Superior temporal gyrus (tissue), 1 donor: ENCODE data around the gene C2CD5.
"Not testable (repeated sequence)": the region's sequence is repeated elsewhere in the genome, so short reads cannot be mapped to it uniquely, and the experiment has no call there.

Source experiments
- DNase-seq: peaks from one replicate; pipeline ENCODE4 v3.0.0-alpha.2; 2016; ENCODE audit errors: extremely low spot score

Gene C2CD5

DNA sequence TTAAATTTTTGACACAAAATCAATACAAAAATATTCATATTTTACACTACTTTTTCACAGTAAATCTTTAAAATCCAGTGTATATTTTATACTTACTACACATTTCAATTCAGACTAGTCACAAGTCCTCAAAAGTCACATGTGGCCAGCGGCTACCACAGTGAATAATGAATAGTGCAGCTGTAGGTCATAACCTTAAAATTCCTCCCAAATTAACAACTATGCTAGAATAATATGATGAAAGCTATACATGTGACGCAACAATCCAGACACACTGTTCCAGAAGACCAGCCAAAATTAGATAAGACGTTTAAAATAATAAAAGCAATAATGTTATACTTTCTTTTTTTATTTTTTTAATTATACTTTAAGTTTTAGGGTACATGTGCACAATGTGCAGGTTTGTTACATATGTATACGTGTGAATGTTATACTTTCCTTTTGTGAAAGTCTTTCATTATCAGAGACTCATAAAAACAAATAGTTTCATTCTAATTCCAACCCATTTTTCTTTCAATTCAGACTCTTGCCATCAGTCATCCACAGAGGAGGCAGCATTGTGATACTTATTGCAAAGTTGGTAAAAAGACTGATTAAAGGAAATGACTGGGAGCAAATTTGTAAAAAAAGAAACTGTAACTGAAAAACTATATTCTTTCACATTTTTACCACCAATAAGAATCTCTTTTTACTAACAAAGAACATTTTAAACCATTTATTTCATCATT lies 67.0 kb downstream of the C2CD5 start:
- DNase-seq, result no peak

DNA sequence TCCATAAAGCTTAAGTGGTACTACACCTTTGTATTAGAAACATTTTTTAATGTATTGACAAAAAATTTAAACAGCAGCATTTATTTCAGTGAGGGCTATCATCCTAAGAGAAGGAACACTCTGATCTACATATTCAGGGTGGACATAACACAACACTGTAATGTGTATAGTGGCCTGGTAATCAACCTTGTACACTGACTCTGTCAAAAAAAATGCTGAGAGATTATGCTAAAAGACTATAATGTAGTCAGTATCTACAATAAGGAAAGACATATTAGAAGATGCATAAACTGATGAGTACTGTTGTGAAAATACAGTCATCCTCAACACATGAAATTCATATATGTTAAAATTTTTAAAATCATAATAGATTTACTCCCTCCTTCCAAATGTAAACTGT lies 68.2 kb downstream of the C2CD5 start:
- no peak for DNase-seq

DNA sequence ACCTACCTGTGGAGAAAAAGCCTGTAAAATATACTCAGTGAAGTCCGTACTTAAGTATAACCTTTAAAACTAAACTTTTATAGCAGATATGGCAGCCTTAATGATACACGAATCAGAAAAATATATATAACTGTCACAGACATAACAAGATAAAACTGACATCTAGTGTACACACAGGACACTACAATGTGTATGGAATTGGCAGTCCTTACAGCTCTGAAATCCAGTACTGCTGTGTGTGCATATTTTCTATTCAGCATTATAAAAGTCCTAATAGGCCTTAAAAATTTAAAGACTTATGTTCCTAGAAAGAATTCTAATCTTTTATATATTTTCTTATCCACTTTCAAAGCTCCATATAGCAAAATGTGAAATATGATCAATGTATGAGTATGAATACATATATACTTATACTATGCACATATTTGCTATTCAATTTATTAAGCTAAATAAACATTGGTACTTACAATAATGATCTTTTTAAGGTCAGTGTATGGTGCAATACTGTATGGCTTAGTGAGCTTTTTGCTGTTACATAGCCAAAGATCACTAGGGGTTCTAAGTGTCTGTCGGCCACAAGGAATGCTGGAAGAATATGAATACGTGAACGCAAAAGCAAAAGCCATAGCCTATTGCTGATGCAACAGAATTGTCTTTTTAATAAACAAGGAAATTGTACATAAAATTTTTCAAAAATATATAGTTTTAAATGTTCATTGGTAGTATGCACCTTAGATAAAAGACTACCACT lies 69.2 kb downstream of the C2CD5 start:
- no peak for DNase-seq

DNA sequence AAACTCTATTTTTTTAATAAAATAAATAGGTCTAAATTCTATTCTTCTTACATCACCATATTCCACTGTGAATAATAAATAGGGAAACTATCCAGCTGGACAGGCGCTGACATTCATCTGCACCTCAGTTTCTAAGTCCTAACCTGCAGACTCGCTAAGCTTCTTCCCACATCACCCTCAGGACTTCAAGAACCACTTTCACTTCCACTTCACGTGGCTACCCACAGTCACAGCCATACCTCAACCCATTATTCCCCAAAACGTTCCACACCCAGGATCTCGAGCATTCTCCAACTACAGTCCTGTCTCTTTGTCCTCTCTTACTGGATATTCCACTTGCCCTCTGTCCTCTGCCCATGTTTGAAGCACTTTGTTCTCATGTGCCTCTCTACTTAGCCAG lies 71.1 kb downstream of the C2CD5 start:
- DNase-seq, result no peak

DNA sequence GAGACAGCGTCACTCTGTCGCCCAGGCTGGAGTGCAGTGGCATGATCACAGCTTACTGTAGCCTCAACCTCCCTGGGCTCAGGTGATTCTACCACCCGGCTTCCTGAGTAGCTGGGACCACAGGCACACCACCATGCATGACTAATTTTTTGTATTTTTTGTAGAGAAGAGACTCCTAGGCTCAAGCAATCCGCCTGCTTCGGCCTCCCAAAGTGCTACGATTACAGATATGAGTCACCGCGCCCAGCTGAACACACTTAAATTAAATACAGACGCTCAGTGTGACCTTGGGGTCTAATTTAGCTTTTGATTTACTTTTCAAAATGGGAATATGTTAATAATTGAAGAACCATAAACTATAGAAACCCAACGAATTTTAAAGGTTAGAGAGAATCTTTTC lies 77.2 kb downstream of the C2CD5 start:
- no peak for DNase-seq

DNA sequence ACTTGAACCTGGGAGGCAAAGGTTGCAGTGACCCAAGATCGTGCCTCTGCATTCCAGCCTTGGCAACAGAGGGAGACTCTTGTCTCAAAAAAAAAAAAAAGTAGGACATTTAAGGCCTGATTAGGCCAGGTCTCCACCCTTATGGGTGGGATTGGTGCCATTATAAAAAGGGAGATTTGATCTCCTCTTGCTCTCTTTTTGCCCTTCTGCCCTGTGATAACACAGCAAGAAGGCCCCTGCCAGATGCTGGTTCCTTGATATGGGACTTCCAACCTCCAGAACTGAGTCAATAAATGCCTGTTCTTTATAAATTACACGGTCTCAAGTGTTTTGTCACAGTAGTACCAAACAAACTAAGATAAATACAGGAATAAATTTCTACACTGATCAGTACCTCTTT lies 81.0 kb downstream of the C2CD5 start:
- no peak for DNase-seq

DNA sequence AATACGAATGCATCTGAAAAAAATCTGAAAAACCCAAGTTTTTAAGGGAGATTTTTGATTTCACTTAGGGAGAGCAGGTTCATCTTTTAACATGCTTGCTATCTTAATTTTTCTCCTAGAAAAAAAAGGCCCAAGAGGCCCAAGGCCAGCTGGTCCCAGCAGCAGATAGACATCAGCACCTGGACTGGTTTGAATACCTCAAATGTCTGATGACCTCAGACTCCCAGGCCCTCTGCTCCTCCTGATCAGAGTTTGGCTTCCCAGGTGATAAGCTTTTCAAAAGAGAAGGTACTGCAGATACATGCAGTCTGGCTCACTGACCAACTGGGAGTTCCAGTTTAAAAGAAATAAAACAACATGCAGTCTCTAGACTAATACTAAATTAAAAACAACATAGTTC lies 82.6 kb downstream of the C2CD5 start:
- DNase-seq, result no peak

DNA sequence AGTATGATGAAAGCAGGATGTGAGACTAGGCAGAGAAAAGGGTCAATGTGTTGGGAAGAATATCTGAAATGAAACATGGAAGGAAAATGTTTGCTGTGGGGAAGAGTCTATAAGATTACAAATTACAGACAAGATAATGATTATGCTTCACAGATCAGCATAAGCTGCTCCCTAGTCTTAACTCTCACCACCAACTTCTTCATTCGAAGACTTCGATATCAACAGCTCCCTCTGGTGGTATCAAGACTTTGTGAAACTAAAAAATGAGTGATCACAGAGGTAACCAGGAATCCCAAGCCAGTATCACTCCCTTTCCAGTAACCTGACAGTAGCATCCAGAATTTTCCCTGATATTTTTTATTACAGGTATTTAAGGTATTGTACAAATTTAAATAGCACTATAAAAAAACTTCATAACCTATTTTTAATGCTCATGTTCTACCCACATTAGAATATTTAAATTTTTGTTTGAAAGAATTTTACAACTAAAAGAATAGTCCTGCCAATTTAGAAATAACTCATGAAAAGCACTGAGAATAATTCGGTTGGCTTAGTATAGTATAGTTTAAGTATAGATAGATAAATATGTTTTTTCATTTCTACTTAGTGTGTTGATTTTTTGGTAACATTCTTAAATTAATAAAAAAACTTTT lies 84.4 kb downstream of the C2CD5 start:
- DNase-seq, result peak; percentile 89

DNA sequence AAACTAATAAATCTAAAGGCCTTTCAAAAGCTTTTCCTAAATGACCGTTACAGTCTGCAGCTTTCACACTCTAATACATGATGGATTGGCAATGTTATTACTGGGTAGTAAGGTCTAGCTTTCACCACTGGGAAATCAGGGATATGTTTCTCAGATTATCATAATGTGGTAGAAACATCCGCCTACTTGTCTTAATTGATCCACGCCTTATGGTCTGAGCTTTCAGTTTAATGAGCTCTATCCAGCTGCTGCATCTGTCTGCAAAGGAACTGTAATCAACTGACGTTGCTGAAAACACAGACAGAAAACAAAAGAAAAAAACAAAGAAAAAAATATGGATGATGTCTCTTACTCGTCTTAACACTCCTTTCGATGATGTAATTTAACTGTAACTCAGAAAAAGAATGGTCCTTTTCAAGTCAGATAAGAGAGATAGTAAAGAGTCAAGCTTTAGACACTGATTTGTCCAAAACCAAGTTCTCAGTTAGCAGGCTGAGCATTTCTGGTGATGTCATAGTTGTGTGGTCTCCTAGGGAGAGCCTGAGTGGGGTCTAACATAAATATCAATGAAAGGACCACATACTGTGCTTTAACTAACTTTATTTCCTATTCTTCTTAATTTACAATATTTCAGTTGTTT lies 85.9 kb downstream of the C2CD5 start:
- DNase-seq, result no peak

DNA sequence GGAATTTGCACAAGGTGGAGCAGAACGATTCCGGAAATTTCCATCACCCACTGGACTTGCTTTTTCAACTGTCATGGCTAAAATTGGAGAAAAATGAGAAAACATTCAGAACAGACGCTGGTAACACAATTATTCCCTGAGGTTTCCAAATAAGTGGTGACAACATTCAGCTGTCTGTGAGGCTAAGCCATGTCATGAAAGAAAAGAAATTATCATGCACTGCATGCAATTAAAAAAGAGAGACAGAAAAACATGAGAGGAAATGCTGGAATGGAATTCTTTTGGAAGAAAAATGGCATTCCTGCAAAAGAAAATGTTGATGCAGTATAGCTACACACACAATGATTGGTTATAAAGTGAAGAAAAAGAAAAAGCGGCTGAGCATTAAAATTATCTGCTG lies 87.3 kb downstream of the C2CD5 start:
- no peak for DNase-seq

DNA sequence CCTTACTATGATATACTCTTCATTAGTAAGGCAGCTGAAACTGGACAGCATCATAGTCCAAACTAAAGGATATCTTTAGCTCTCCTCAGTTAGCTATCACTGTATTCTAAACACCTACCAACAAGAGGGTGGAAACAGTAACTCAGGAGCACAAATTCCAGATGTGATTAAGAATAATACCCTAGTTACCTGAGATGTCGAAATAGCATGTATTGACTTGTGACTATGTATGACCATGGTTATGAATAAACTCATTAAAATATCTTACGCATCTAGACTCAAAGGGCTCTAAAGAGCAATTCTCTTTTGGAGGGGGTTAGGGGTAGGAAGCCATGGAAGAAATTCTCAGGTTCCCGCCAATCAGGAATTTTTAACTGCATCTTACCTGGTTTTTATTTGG lies 90.8 kb downstream of the C2CD5 start:
- DNase-seq, result no peak

DNA sequence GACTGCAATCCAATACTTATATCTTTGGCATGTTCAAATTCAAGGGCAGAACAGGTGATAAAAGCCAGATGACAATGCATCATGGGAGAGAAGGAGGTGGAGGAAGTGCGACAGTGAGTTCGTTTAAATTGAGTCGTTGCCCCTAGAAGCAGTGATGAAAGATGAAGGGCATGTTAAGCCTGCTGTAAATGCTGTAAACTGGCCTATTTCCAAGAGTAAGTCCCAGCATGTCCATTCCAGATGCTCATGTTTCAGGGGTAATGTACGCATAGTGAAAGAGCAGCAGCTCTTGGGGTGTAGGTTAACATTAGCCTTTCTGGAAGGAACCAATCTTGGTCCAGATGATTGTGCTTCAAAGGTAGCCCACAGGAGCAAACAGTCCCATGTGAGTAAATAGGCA lies 97.1 kb downstream of the C2CD5 start:
- no peak for DNase-seq

DNA sequence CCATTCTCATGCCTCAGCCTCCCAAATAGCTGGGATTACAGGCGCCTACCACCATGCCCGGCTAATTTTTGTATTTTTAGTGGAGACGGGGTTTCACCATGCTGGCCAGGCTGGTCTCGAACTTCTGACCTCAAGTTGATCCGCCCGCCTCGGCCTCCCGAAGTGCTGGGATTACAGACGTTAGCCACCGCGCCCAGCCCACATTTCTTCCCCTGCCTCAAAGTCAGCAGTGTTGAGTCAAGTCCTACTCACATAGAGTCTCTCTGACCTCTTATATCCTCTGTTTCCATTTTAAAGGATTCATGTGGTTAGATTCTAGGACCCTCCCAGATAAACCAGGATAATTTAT lies 100.1 kb downstream of the C2CD5 start:
- not testable (repeated sequence) for DNase-seq

DNA sequence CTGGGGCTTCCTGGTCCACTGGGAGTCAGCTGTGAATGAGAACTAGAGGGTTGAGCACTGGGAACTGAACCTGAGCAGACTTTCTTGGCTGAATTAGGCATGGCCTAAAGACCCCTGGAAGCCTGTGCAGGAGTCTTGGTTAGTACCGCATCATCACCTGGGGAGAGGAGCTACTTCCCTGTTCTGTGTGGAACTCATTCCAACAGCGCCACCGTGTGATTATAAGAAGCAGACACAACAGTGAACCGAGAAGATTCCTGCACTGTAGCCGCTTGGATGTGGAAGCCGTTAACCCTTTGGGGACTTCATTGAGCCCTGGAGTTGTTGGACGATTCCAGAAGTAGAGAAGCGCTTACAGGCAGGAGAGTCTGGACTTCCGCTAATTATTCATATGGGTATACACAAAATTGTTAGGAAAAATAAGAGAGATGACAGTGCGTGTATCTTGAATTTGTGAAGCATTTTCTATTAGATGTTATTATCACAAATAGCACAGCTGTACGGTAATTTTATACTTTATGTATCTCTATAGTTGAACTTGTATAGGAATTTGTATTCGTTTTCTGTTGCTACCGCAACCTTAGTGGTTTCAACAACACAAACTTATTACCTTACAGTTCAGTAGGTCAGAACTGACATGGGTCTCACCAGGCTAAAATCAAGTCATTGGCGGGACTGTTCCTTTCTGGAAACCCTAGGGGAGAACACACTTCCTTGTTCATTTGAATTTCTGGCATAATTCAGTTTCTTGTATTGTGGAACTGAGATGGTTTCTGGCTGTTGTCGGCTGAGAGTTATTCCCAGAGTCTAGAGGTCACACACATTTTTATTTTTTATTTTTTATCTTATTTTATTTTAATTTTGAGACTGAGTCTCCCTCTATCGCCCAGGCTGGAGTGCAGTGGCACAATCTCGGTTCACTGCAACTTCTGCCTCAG lies 100.7 kb downstream of the C2CD5 start:
- DNase-seq, result peak; percentile 83

DNA sequence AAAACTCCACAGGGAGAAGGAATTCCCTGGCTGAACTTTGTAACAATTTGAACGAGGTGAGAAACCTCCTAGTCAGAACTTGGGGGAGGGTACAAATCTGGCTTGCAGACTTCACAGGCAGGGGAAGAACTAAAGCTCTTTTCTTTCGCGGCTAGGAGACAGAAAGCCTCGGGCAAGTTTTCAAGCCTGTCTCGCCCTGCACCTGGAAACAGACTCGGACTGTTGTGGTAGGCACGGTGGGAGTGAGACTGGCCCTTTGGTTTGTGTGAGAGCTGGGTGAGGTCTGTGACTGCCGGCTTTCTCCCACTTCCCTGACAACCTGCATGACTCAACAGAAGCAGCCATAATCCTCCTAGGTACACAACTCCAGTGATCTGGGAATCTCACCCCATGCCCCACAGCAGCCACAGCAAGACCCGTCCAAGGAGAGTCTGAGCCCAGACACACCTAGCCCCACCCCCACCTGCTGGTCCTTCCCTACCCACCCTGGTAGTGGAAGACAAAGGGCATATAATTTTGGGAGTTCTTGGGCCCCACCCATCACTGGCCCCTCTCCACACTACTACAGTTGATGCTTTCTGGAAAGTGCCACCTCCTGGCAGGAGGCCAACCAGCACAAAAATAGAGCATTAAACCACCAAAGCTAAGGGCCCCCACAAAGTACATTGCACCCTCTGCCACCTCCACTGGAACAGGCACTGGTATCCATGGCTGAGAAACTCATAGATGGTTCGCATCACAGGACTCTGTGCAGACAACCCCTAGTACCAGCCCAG lies 107.1 kb downstream of the C2CD5 start:
- no peak for DNase-seq

DNA sequence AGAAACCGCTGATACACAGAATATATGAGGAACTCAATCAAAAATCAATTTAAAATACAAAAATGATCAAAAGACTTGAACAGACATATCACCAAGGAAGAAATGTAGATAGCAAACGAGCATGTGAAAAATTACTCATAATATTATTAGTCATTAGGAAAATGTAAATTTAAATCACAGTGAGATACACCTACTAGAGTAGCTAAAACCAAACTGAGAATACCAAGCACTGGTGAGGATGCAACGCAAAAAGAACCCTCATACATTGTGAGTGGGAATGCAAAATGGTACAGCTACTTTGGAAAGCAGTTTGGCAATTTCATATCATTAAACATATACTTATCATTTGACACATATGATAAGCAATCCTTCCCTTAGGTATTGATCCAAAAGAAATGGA lies 108.8 kb downstream of the C2CD5 start:
- no peak for DNase-seq

DNA sequence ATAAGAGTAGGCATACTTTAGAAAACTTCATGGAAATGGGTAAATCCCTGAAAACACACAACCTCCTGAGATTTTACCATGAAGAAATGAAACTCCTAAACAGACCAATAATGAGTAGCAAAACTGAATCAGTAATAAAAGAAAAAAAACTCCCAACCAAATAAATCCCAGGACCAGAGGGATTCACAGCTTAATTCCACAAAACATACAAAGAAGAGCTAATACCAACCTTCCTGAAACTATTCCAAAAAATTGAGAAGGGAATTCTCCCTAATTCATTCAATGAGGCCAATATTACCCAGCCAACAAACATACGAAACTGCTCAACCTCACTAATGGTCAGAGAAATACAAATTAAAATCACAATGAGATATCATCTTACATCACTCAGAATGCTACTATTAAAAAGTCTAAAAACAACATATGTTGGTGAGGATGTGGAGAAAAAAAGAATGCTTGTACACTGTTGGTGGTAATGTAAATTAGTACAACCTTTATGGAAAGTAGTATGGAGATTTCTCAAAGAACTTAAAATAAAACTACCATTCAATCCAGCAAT lies 112.6 kb downstream of the C2CD5 start:
- DNase-seq, result no peak

DNA sequence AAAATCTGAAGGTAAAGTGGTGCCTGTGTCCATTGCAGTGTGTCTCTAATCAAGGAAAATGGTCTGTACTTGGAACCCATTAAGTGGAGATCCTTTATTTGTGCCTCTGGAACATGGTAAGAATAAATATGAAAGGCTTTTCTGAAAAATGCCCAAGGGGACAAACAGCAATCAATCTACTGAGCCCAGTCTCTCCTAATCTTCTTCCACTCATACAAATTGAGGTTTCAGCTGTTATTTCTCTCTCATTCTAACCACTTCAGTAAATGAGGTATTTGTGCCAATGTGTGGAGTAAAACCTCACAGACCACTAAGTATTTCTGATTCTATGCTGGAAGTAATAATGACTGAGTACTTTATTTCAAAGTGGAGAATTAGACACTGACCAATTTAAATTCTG lies 127.5 kb downstream of the C2CD5 start:
- DNase-seq, result no peak

DNA sequence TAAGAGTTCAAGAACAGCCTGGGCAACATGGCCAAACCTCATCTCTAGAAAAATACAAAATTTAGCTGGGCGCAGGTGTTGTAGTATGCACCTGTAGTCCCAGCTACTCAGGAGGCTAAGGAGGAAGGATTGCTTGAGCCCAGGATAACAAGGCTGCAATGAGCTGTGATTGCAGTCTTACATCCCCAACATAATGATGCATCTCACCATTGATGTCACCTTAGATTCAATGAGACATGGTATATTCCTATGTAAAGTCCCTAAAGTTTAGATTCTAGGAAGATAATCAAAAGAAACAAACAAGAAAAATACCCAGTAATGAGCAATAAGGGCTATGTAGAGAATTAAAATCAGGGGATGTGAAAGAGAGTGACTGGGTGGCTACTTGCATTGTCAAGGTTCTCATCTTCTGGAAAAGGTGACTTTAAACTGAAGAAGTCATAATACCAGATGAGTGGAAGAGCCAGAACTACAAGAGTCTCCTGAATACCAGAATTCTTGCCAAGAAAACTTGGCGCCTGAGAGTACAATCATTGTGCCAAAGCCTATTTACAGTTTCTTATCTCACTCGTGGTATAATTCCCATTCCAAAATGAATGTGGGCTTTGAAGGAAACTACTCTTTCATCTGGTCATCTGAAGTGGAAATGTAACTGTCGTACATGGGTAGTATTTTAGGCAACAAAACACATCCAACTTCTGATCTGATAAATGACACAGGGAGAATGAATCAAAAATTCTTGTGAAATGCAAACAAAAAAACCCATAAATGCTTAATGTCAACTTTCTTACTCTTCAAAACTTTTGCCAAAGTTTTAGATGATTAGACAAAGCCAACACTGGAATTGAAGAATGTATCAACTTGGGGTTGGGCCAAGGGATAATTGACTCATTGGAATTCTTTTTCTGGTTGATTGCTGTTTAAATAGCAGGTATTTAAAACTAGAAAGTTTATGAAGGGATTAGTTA lies 128.7 kb downstream of the C2CD5 start:
- peak; percentile 40 for DNase-seq
